Hindlimb muscle (tissue), 1 donor: ENCODE measurements around the gene TCF7L2. TPM values are rescaled to one million over a fixed set of nuclear protein-coding genes. Genes with fewer than 3 reads are reported as not detected.

Experiments used
- DNase-seq: peaks from one replicate; pipeline ENCODE4 v3.0.0-alpha.2; 2013
- polyA plus RNA-seq: library from polyadenylated mRNA; unstranded; fragments of 120-200 nt; gene quantifications from one replicate; pipeline ENCODE4 v1.2.1, GENCODE V29; 2013; ENCODE audit not compliant: insufficient read length

TCF7L2 gene
- polyA plus RNA-seq, 1 donor = 55.8 TPM

DNA sequence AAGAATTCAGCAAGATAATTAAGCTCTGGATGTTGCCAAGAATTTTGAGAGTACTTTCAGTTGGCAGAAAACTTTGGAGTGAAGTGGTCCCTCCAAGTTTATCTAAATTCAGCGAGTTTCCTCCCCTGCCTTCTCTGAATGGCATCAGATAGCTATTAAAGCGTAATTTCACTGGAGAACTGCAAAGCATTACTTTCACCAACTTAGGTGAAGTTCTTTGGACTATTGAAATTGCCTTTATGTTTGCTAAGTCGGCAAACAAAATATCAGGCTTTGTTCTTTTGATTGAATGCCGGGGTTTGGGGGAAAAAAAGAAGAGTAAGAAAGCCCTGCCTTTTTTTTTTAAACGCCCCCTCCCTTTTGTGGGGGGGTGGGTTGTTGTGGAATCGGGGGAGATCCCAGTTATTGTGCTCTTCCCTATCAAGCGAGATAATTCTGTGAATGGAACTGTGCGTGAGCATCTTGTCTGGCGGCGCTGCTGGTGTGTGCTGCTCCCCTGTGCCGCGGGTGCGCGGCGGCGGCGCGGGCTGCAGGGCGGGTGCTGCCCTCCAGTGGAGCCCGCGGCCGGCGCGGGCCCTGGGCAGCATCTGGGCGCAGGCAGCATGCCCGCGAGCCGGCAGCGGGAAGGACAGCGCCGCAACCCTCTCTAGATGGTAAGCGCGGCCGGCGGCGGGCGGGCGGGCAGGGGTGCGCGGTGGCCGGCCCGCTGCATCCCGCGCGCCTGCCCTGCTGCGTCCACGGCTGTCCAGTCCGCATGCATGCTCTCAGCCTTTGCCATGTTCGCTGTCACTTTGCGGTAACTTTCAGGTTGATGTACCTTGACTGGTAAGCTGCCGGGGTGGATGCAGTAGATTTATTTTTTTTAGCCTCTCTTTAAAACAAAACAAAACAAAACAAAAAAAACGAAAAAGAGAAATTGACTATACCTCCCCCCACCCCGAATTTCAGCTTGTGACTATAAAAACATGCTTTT, 176.5 kb downstream of the TCF7L2 start:
- peak; percentile 80 for DNase-seq

DNA sequence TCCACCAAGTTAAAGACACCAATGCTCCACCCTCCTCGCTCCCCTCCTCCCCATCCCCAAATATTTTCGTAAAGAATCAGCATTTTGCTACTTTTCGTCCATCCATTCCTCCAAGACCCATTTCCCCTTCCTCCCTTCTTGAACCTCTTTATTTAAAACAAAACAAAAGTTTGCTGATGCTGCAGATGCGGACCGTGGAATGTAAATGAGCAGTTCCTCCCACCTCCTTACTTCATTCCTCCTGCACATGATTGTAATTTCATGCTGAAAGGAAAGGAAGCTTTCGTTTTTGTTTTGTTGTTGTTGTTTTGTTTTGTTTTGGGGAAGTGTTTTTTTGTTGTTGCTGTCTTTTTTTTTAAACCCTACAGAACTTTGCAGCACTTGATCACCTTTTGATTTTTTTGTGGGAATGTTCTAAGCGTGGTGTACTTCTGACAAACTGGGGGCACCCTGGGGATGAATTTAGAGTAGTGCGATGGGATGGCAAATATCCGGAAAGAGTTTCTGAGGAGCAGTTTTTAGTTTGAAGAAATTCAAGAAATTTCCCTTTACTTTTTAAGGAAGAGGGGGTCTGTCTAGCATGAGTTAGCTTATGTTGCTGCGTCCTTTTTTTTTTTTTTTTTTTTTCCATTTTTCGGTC, 177.3 kb downstream of the TCF7L2 start:
- DNase-seq = no peak

DNA sequence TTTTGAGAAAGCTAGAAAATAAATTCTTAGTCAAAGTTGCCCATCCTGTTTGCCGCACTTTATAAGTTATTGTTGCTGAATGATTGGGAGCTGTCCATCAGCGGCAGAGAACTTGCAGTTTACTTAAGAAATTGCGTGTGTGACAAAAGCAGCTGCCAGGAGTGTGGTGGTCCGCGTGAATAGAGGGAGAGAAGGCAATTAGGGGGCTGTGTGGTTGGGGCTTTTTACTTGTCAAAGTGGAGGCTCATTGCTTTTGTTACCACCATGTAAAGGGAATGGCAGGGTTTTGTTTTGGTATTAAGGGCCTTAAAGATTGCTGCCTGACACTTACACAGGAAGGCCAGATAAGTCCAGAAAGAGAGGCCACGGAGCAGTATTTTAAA, 177.8 kb downstream of the TCF7L2 start:
- DNase-seq = no peak

DNA sequence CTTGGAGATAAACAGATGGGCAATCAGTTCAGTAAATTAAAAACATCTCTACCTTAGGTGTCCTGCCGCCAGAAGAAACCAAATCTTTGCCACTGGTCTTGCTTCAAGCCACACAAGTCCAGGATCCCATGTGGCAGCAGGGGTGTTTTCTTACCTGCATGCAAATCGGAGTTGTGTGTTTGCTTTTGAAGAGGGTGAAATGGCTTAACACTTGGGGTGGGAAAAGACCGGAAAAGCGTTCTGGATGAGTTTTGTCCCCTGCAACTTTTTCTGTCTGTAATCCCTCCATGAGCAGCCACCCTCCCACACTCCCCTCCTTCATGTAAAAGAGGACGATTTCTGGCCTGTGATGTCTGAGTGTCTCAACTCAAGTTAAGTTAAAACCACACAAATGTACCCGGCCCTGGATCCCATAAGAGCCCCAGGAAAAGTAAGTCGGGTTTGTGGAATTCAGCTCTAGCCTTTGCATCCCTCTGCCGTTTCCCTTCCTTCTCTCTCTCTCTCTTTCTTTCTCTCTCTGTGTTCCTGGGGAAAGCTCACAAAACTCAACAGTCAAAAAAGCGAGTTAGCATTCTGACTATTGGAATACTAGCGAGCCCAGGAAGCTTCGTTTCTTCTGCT, 178.5 kb downstream of the TCF7L2 start:
- DNase-seq = no peak

DNA sequence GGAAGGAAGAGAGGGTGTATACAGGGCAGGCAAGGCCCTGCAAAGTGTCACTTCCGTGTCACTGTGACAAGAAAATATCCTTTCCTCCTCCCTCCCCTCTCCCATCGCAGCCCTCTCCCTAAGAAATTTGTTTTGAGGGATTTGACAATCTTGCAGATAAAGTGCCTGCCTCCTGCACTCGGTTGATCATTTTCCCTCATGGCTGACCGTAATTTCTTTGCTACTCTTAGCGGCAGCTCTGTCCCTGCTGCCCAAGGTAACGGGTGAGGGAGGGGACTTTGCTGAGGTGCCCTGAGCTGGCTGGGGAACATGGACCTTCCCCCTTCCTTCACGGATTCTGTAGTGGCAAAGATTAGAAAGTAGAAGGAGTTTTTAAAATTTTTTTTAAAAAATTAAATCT, 179.1 kb downstream of the TCF7L2 start:
- peak; percentile 22 for DNase-seq

DNA sequence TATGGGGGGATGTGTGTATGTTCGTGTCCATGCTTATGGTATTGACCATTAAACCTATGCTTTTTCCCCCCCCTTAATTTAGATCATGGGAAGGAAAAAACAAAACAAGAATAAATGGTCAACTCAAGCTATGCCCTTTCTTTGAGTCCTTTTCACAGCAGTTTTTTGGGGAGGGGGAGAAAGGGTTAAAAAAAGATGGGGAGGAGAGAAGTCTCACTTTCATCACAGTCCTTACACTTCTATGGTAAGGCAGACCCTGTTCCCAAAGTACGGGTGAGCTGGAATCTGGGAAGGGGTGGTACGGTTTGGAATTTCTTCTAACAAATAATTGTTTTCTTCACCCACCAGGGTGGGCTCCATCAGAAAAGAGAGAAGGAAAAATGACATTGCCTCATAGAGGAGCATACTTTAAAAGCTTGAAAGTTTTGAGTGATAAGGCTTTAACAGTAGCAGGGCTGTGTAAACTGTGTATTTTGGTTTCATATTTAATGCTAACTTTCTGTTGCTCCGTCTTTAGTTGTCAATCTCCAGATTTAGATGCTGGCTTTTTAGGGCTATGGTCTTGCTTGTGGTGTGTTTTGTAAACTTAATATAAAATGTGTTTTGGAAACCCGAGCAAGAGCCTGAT, 180.1 kb downstream of the TCF7L2 start:
- DNase-seq = peak; percentile 37

DNA sequence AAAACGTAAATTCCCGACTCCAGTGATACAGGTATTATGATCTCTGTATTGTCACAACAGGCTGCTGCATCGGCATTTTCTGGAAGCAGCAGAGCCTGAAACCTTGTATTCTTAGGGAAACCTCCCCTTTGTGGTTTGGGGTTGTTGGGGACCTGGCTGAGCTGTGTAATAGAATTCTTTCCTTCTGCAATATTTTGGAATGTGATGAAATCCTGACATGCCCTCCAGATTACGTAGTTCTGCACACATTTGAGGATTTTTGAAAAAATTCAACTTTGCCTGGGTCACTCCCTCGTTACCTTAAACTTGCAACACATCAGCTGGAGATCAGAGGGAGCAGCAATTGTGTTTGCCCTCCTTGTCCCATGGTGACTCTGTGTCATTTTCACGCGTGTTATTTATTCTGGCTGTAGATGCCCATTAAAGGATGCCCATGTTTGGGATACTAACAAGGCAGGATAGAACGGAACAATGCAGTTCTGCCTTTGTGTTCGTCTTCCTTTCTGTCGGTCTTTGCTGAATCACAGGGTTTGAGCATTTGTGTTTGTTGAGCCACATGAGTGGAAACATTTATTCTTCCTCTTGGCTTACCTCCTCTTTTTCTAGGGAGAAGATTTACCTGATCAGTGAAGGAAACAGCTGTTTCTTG, 181.7 kb downstream of the TCF7L2 start:
- peak; percentile 61 for DNase-seq

DNA sequence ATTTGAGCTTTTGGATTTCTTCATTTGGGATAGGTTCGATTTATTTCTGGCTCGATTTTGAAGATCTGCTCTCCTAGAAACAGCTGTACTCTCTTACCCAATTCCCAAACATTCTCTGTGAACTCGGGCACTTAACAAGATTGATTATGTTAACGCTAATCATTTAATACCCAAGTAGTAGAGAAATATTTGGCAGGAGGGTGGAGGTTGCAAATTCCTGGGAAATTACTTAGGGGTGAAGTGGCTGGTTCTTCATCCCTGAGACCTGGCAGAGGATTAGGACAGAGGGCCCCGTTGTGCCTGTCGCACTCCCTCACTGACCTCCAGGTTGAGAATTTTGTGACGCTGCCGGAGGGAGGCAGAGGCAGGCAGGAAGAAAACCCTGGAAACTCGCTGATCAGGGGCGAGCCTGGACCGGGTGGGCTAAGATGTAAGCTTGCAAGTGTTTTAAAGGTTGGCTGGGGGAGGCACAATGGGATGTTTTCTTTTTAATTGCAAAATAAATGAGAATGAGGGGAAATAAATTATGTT, 182.6 kb downstream of the TCF7L2 start:
- DNase-seq = peak; percentile 19

DNA sequence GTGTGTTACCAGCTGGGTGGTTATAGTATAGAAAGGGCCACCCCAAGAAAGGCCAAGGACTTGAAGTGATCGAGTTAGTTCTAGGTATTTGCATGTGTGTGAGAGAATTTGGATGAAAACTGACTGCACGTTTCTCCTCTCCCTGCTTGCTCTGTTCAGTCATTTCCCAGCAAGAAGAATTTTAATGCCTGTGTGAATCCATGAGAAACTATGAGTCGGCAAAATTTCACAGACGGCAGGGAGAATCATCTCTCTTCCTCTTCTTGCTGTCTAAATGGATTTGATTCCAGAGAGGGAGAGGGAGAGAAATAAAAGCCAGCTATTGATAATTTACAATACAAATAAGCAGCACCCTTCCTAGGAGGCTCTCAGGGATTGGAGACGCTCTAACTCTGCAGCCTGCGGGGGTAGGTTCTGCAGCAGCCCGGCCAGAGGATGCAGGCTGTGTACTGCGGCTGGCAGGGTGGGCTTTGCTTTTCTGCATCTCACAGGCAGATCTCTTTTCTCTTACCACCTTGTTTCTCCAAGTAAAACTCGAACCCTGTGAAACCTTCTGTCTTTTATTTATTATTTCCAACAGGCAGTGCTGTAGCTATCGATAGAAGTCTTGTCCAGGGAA, 183.6 kb downstream of the TCF7L2 start:
- DNase-seq = peak; percentile 46

DNA sequence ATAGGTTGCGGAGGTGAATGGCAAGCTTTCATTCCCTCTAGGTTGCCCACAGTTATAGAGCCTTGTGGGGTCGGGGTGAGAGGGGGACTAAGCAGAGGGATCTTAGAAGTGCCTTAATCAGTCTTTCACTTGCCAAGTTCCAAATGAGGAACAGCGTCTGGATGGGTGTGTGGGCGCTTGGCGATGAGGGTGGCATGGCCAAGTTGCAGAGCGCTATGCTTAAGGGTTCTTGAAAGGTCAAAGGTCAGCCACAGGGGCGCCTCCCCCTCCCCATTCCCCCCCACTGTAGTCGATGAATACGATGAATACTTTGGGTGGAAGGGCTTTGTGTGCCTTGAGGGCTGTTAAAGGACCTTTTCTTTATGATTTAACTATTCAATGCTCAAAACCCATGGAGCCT, 185.0 kb downstream of the TCF7L2 start:
- no peak for DNase-seq

DNA sequence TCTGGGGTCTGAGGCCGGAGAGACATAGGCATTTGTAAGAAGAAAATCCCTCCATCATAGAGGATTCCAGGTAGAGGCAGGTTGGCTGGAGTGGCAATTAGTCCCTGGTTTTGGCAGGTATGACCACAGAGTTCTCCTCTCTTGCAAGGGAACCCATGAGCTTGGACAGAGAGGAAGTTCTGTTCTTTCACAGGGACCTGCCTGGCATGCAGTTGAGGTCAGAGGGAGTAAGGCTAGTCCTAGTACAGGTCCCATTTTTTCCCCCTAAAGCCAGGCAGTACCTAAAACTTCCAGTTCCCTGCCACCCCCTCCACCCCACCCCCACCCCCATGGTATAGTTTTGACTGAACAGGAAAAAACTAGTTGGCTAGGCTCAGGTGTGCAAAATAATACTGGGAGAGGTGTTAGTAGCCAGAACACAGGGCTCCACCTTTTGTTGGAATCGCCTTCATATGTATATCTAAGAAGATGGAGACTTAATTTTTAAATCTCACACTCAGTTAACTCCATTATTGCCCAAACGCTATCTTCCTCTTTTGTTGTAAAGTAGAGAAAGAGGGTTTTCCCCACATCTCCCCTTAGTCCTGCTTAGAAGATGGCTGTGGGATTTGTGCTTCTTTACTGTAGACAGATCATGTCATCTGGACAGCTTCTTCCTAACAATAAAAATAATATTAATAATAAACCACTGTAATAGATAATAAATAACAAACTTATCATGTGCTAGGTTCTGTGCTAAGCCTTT, 188.1 kb downstream of the TCF7L2 start:
- no peak for DNase-seq

DNA sequence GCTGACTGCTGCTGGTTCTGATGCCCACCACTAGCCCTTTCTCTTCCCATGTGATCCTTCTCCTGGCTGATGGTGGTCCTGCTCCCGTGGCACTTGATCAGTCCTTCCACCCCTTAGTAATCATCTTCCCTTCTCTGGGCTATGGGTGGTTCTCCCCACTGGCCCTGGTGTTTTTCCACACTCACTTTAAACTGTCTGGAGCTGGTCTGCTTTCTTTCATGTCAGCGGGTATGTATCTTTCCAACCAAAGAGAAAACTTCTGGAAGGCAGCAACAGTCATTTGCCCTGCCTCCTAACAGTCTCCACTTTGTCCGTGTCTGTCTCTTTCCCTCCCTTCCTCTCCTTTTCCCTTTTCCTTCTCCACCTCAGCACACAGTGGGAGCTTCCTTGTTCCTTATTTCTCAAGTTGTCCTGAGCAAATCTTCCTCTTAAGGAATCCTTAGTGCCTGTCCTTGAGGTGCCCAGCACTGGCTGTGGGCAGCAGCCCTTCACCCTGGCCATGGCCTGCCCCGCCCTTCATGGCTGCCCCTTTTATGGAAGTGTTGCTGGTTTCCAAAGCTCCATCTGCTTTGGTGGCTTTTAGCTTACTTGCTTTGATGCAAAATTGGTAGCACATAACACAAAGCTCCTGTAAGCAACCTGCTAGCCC, 189.0 kb downstream of the TCF7L2 start:
- DNase-seq = no peak

DNA sequence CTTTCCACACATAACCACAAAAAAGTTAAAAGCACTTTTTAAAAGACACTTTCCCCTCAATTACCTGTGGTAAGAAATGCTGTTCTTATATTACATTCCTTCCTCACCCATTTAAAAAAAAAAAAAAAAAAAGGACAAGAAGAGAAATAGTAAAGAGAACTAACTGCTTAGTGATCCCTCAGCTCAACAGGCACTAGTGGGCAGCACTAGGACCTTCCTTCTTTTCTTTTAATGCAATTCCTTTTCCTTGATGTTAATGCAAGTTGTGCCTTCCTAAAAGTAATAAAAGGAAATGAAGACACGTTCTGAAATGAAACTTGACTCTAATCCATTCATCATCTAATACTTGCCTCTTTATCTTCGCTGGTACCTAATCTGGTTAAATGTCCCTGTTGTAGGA, 189.7 kb downstream of the TCF7L2 start:
- no peak for DNase-seq

DNA sequence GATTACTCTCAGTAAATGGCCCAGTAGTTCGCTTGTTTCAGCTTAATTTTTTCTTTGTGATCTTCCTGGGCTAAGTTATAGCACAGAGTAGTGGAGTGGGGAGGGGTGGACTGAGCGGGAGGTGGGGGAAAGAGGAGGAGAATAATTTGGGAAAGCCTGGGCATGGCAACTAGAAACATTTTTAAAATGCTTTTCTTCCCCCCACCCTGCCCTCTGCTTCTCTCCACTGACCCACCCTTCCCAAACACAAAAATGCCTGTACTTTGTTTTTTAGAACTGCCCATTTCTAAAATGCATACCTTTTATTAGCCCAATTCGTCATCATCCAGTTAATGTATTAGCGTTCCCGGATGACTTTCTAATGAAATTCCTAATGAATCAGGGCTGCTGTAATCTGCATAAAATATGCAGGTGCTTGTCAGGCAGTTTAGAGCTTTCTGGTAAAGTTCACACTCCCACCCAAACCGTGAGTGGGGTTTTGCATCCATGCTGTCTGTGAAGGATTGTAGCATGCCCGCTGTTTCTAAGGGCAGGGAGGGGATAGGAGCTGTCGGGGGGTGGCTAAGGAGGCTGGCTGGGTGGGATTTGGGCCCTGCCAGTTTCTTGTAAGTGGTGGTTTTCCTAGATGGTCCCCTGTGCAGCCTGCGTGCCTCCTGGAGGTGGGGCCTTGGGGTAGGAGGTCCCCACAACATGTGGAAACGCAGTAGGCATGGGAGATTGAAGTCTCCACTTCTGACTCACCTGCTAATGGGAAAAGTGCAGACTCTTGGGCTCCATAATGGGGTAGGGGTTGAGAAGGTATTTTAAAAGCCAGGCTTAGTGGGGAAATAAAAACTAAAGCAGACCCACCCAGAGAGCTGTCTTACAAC, 190.3 kb downstream of the TCF7L2 start:
- DNase-seq = no peak

DNA sequence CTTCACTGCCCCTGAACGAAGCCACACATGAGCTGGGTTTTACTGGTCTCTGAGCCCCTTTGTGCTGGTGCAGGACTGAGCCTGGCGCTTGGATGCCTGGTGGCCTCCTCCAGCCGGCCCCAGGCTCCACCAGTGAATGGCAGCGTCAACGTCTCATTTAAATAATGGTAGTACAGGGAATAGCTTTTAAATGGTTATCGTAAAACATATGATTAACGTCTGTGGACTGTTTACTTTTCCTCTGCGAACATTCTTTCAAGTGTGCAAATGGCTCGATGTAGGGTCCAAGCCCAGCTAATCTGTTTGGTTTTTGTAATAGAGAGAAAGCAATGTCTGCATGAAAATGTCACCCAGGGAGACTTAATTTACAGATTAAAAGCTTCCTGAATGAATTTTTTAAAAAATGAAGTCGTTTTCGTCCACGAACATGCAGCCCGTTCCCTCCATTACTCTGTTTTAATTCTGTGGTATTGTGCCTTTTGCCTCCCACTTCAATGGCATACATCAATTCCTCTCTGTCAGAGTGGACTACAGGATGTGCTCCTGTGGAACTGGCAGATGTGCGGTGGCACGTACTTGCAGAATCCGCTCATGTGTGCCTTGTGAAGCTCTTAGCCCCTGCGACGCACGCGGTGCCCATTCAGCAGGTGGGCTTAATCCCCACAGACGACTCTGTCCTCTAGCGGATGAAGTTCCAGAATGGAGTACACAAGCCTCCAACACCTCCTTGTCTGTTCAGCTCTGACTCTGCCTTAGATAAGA, 192.7 kb downstream of the TCF7L2 start:
- DNase-seq = no peak

DNA sequence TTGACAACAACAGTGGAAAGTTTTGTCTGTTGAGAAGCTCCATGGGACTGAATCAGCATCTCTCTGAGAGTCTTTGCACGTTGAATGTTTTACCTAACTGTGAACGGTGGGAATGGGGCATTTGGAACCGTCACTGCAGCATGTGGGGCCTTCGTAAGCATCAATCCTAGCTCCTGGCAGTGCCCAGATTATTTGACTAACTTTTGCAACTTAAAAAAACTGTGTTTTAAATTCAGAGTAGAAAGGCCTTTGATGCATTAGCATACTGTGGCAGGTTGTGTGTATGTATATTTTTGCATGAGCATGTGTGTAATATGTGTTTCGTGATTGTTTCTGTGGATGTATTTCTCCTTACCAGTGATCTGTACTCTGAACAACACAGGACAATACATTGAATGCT, 194.5 kb downstream of the TCF7L2 start:
- no peak for DNase-seq

DNA sequence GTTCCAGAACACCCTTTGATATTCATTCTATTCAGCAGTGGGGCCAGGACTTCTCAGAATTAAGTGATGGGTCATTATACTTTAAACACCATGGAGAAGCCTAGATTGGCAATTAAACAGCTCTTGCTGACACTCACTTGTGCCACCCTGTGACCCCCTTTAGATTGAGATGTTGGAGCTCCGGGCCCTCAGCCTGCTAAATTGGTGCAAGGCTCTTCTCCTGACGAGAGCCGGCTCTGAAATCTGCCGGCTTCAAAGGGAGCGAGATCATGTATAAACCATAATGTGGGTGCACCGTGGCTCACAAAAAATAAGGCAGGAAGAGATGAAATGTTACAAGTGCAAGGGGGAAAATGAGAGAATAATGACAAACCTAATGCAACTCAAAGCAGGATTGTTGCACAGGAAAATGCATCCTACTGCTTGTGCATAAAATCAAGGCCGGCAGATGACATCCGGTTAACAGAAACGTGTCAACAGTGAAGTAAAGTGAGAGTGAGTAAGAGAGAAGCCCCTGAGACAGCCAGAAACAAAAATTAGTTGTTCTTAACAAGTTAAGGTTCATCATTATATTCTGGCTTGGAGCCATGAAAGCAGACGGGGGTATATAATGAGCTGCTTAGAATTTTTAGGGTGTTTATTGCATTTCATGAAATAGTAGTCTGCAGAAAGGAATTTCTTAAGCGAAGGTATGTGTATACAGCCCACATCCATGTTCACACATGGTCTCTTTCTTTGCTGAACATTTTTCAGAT, 198.2 kb downstream of the TCF7L2 start:
- no peak for DNase-seq

DNA sequence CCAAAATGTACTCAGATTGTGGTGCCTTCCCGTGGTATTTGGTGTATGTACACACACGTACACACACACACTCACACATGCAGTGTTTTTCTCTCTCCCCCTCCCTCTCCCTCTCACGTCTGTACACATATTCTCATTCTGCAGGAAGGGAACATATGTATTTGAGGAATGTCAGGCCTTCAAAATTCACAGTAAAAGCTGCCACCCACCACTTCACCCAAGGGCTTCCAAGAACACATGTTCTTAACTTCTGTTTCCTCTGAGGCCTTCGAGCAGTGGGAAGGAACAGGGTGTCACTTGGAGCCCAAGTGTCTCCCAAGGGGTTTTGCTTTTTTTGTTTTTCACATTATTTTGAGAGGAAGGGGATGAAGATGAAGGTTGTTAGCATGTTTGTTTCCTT, 198.9 kb downstream of the TCF7L2 start:
- no peak for DNase-seq
